NCI-H1105 (cell line): Measurements from ENCODE around the gene B4GALNT2.
"Not testable (repeated sequence)": the region's sequence is repeated elsewhere in the genome, so short reads cannot be mapped to it uniquely, and the experiment has no call there.

ENCODE experiments used
- DNase-seq: peaks from one replicate; lab custom pipeline; 2025; lab: John Stamatoyannopoulos, UW

B4GALNT2 gene

GRCh38 chr17:49132699-49133364, at the start of gene B4GALNT2:
TSS of gene B4GALNT2 (plus strand) at chr17:49132769. CDS start at chr17:49132793, 24 bp downstream.
- peak; percentile 4 for DNase-seq

DNA sequence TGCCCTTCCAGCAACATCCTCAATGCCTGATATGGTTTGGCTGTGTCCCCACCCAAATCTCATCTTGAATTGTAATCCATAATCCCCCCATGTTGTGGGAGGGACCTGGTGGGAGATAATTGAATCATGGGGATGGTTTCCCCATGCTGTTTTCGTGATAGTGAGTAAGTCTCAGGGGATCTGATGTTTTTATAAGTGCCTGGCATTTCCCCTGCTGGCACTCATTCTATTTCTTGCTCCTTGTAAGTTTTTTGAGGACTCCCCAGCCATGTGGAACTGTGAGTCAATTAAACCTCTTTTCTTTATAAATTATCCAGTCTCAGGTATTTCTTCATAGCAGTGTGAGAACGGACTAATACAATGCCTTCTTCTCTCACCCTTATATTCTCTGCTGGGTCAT, 47.5 kb upstream of the B4GALNT2 start:
- not testable (repeated sequence) for DNase-seq

DNA sequence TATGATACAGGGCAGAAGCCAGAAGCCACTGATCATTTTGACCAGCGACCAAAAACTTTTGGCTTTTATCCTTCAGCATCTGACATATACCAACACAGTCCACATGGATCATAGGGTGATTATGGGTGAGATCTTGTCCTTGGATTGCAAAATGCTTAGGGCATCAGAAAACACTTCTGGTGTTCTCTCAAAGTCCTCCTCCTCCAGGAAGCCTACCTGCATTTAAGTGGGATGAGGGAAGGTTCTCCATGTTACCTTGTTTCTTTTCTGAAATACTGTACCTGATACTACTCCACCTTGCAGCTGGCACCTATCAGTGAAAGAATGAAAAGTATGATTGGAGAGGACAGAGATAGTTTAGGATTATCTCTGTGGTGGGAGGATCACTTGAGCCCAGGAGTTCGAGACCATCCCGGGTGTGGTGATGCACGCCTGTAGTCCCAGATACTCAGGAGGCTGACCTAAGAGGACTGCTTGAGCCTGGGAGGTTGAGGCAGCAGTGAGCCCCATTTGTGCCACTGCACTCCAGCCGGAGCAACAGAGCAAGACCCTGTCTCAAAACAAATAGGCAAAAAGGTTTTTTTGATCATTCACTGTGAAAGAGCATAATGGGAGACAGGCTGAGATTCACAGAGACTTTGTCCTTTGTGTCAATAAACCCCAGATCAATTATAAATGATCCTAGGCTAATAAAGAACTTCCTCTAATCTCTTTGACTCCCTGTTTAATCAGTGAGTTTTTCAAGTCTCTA, 46.8 kb upstream of the B4GALNT2 start:
- DNase-seq, result no peak

DNA sequence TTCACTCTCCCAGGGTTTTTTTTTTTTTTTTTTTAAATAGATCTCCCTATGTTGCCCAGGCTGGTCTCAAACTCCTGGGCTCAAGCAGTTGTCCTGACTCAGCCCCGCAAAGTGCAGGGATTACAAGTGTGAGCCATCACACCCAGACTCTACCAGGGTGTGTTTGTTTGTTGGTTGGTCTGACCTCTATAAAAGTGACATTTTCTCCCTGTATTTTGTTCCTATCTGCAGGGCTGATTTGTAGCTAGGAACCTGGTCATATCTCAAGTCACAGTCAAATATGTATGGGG, 46.3 kb upstream of the B4GALNT2 start:
- DNase-seq, result no peak

- no peak for DNase-seq
Observed at GRCh38 chr17:49086649-49087048, 45.9 kb upstream of the B4GALNT2 start.

DNA sequence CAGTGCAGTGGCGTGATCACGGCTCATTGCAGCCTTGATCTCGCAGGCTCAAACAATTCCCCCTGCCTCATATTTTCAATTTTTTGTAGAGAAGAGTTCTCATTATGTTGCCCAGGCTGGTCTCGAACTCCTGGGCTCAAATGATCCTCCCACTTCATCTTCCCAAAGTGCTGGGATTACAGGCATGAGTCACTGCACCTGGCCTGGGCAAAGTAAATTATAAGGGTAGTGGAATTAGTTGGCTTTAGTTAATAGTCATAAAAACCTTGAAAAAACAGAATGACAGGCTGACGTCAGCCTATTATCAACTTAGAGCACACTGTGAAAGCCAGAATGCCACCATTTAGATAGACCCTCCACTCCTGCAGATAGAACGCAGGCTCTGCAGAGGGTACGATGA, 43.5 kb upstream of the B4GALNT2 start:
- DNase-seq, result no peak

DNA sequence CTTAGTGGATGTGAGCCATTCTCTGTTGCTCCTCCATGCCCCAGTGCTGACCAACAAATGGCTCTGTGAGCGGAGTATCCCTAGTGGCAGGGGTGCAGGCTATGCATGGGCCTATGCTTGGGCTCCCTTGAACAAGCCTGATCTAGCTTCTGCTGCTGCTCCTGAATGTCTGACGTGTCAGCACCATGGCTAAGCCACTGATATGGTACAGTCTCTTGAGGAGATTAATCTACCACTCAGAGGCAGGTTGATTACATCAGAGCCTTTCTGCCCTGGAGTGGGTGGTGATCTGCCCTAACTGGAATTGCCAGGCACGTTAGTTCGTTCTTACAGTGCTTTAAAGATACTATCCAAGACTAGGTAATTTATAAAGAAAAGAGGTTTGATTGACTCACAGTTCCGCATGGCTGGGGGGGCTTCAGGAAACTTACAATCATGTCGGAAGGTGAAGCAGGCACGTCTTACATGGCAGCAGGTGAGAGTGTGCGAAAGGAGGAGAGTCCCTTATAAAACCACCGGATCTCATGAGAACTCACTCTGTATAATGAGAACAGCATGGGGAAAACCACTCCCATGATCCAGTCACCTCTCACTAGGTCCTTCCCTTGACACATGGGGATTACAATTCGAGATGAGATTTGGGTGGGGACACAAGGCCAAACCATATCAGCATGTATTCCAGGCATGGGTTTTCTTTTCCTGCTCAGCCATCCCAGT, 41.5 kb upstream of the B4GALNT2 start:
- no peak for DNase-seq

DNA sequence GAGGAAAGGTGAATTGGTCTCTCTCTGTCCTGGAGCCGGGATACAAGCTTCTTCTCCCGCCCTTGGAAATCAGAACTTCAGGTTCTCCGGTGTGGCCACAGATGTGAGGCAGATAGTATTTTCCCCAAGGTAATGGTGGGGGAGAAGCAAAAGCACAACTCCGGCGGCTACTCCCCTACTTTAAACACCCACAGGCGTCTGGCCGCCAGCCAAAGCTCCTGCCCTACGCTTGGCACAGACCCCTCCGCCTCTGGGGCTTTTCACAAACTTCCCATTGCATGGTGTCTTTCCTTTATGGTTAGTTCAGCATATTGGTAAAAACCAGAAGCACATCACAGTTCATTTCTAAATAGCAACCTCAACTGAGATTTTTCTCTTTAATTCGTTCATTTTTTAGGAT, 39.4 kb upstream of the B4GALNT2 start:
- DNase-seq, result no peak

DNA sequence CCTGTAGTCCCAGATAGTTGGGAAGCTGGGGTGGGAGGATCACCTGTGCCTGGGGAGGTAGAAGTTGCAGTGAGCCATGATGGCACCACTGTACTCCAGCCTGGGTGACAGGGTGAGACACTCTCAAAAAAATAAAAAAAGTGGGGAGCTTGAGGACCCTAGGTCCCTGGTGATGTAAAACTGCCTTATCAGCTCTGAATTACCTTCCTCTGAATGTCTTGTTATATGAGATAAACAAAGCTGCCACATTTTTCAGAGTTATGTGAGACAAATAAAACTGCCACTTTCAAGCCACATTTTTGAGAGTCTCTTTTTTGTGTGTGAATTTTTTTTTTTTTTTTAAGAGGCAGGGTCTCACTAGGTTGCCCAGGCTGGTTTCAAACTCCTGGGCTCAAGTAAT, 32.0 kb upstream of the B4GALNT2 start:
- no peak for DNase-seq

DNA sequence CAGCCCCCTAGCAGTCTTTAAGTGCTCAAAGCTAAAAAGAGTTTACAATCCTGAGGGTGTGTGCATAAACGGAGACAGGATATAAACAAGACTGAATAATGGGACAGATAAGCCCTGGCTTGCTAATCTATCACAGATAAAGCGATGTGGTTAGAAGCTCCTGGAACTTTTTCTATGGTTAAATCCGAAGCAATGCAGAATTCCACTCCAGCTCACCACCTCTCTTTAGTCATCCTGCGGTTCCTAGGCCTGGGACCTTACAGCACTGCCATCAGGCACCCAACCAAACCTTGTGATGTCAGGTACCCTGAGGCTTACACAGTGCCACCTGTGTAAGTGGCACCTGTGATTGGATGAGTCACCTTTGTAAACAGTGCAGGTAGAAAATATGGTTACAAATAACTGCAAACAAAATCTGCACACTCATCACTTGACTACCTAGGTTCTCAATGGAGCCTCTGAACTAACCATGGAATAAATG, 31.5 kb upstream of the B4GALNT2 start:
- DNase-seq, result no peak

DNA sequence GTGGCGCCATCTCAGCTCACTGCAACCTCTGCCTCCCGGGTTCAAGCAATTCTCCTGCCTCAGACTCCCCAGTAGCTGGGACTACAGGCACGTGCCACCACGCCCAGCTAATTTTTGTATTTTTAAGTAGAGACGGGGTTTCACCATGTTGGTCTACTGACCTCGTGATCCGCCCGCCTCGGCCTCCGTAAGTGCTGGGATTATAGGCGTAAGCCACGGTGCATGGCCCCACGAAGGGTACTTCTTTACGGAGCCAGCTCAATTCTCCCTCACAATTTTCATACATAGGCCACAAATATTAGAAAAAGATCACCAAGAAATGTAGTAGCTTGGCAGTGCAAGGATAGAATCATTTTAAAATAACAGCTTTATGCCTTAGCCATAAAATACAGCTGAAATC, 29.2 kb upstream of the B4GALNT2 start:
- not testable (repeated sequence) for DNase-seq

DNA sequence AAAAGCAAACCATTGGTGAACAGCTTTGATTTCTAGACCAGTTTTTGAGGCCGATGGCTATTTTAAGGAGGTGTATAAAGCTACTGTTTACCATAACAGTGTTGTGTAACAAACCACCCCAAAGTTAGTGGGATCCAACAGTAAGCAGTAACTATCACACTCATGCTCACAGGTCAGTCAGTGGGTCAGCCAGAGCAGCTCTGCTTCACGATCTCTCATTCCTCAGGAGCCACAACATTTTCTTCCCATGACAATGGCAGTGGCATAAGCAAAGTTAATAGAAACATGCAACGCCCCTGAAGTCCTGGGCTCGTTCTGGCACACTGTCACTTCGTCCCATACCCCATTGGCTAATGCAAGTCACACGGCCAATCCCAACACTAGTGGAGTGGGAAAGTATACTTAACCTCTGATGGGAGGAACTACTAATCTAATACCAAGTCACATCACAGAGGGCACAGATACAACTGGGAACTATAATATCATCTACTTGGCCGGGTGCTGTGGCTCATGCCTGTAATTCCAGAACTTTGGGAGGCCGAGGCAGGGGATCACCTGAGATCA, 28.0 kb upstream of the B4GALNT2 start:
- DNase-seq, result no peak

DNA sequence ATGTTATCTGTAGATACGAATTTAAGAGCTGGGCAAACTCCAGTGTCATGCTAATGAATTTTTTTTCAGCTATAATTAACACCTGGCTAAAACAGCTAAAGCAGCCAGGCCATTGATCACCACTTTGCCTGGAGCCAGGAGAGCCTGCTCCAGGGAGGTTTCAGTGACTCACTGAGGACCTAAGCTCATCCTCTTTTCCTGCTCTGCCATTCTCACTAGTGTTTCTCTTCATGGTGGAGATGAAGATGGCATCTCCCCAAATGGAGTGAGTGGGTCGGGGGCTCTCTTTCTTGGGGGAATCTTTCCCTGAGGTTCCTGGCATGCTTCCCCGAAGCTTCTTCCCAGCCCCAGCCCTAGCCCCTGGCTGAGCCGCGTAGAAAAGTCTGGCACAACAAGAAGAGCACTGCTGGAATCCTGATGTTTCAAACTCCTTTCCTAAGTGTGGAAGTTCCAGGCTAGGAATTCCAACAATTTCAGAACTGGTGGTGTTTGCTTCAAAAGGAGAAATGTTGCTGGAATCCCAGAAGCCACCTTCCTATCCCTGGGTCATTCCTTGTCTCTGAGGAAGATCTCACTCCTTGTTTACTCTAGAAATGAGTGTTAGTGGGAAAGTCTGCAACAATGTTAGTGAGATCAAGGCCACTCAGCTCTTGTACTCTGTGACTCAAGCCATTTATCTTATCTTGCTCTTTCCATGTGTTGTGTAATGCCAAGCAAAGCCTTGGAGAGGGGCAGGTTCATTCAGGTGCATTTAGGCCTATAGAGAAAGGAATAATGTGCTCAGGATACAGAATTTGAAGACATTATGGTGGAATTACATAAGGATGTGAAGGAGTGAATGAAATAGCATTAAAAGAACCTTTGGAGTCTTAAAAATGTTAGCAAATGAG, 26.0 kb upstream of the B4GALNT2 start:
- no peak for DNase-seq

GRCh38 chr17:49107211-49107557, 25.4 kb upstream of the B4GALNT2 start:
- DNase-seq, result no peak

- DNase-seq, result no peak
Observed at GRCh38 chr17:49108318-49108717, 24.3 kb upstream of the B4GALNT2 start.

GRCh38 chr17:49110509-49110908, 22.1 kb upstream of the B4GALNT2 start:
- DNase-seq, result no peak

- DNase-seq, result no peak
Observed at GRCh38 chr17:49111934-49112333, 20.6 kb upstream of the B4GALNT2 start.

DNA sequence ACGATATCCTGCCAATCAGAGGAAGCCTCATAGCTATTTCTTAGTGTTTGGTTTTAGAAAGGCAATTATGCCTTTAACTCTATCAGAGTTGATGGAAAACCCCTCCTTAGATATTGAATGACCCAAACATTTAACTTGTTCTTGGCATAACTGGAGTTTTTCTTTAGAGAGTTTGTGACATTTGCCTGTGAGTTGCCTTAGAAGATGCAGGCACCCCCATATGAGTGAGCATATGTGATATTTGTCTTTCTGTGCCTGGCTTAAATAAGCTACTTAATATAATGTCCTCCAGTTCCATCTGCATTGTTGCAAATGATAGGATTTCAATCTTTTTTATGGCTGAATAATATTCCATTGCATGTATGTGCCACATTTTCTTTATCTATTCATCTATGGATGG, 19.6 kb upstream of the B4GALNT2 start:
- DNase-seq, result no peak

DNA sequence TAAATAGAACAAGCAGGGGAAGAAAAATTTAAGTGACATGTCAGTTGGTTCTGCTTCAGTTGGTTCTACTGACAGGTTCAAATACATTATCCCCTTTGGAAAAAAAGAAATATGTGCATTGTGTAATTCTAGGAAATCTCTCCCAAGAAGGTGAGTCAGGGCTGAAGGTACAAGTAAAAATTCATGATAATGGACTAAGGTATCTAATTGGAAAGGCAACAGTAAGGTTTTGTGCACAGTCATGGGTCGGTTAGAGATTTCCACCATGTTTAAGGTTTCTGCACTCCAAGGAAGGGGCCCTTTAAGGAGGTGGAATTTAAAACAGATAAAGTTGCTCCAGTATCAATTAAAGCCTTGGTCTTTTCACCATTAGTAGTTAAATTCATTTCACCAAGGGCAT, 17.9 kb upstream of the B4GALNT2 start:
- no peak for DNase-seq

- no peak for DNase-seq
Observed at GRCh38 chr17:49117587-49118230, 14.9 kb upstream of the B4GALNT2 start.

GRCh38 chr17:49120166-49120565, 12.4 kb upstream of the B4GALNT2 start:
- no peak for DNase-seq
